GM12872 (cell line): ENCODE results near the gene TXNRD1.

Experiments used
- TF ChIP-seq, protein P1 (sequence below): IDR thresholded peaks from 3 replicates; pipeline ENCODE4 v1.5.1; 2011; ENCODE audit warnings: low read depth, mild to moderate bottlenecking, low read length, moderate library complexity; ENCODE audit not compliant: insufficient read depth

The TXNRD1 gene

DNA sequence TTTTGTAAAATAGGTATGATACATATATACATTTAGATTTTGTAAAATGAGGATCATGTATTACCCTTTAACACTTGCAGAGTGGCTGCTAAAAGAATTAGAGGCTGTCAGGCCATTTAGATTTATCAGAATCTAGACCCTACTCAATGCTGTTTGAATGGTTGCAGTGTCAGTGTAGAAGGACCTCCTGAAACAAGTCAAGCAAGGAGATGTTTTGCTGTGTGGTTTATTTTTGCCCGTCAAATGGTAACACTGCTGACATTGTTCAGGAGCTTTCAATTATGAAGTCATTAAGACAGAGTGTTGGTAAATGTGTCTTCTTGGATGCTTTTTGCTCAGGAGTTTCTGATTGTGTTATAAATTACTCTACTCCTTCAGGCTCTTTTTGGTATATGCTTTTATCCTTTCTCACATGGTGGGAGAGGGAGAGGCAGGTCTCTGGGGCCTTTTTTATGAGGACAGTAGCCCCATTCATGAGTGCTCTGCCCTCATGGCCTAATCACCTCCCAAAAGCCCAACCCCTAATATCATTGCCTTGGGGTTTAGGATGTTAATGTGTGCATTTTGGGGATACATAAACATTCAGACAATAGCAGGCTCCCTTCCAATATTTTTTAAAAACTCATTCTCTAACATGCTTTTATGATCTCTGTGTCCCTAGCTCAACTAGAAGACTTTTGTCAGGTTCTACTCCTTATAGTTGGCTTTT lies 104.5 kb downstream of the TXNRD1 start:
- TF ChIP-seq, protein P1, sequence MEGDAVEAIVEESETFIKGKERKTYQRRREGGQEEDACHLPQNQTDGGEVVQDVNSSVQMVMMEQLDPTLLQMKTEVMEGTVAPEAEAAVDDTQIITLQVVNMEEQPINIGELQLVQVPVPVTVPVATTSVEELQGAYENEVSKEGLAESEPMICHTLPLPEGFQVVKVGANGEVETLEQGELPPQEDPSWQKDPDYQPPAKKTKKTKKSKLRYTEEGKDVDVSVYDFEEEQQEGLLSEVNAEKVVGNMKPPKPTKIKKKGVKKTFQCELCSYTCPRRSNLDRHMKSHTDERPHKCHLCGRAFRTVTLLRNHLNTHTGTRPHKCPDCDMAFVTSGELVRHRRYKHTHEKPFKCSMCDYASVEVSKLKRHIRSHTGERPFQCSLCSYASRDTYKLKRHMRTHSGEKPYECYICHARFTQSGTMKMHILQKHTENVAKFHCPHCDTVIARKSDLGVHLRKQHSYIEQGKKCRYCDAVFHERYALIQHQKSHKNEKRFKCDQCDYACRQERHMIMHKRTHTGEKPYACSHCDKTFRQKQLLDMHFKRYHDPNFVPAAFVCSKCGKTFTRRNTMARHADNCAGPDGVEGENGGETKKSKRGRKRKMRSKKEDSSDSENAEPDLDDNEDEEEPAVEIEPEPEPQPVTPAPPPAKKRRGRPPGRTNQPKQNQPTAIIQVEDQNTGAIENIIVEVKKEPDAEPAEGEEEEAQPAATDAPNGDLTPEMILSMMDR = no peak

DNA sequence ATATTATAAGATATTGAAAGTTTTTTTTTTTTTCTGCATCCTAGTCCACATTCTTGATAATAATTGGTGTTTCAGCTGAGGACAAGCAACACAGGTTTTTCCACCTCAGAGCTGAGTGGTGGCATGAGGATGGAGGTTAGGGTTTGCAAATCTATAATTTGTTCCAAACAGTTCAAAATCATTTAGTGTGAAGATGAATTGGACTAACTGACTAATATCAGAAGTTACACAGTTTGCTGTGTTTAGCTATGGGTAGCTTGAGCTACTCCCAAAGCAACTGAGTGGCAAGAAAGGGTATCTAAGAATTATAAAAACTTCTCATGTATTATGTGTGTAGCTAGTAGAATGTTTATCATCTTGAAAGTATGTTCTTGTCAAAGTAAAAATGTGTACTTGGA lies 105.0 kb downstream of the TXNRD1 start:
- TF ChIP-seq, protein P1 = no peak

DNA sequence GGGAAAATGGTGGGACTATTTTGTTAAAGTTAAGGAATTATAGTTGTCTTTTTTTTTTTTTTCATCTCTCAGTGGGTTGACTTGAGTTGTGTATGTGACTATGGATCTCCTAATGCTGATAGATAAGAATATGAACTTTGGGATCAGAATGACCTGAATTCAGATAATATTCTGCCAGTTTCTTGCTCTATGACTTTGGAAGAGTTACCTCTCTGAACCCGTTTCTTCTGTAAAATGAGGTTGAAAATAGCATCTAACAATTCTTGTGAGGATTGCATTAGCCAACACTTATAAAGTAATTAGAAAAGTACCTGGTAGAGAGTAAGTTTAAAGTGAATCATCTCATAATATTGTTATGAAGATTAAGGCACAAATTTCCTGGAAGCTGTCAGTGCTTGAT lies 106.4 kb downstream of the TXNRD1 start:
- TF ChIP-seq, protein P1 = no peak

DNA sequence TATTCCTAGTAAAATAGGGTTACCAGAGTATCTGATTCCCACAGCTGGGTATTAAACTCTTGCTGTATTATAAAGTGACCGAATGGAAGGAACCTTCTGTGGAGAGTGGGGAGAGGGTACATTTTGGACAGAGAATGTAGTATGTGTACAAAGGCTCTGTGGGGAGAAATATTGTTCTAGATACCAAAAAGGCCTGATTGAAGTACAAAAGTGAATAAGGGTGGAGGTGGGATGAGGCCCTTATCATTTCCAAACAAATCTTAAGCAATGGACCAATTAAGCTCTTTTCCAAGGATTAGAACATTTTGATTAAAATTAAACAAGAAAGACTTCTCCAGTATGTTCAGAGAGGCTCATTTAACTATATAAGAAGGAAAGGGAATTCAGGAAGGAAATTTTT lies 108.3 kb downstream of the TXNRD1 start:
- TF ChIP-seq, protein P1 = no peak

DNA sequence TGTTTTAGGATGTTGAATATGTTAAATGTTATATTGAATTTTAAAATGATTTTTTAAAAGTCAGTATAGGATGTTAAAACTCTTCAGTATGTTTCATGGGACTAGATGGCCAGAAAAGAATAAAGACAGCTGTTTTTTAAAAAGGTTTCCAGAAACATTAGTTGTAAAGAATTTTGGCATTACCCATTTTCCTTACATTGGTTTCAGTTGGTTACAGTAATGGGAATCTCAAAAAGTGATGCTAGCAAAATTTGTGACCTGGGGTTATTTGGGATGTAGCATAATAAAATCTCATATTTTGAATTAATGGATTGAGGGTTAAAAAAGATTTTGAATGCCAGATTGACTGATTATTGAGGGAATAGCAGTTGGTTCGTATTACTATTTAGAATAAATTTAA lies 113.2 kb downstream of the TXNRD1 start:
- TF ChIP-seq, protein P1 = no peak

DNA sequence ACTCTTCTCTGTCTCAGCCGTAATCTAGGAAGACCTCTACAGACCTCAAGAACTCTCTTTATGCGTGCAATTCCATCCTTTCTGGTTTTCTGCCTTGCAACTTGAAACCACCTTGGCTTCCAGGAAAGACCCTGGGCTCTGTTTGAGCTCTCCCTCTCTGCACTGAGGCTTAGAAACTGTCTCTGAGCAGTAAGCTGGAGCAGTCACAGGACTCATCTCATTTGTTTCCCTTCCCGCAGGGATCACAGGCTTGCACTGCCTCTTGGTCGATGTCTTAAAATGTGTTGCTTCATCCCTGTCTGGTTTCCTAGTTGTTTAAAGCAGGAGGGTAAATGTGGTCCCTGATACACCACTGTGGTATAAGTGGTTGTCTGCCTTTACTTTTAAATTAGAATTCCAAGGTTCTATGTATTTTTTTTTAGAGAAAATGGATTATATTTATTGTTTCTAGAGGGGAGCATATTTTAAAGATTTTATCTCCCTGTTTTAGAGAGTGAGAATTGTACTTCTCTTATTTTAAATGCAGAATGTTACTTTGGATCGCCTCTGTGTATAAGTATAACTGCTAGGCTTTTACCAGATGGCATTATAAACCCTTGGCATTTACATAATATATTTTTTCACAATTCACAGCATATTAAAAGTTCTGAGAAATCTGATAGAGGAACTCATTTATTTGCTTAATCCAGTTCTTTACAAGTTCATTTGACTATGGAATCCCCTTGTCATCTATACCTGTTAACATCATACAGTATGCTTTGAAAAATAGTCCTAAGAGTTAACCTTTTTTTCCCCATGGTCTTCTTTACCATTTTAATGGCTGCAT lies 114.3 kb downstream of the TXNRD1 start:
- TF ChIP-seq, protein P1 = no peak

DNA sequence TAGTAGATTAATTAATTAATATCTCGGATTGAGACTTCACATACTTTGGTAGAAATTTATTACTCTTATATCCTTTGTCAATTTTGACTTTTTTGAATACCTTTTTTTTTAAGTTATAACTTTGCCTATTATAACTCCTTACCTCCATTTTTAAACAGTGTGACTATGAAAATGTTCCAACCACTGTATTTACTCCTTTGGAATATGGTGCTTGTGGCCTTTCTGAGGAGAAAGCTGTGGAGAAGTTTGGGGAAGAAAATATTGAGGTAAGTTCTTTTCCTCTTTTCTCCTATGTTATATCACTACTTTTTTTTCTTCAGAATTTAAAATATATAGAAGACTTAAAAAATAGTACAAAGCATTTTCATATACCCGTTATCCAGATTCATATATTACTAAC lies 115.8 kb downstream of the TXNRD1 start:
- TF ChIP-seq, protein P1 = no peak
